ENCODE measurements around the gene WDR83. TPM values are rescaled to one million over a fixed set of nuclear protein-coding genes. Genes with fewer than 3 reads are reported as not detected.
"Not testable (repeated sequence)": the region's sequence is repeated elsewhere in the genome, so short reads cannot be mapped to it uniquely, and the experiment has no call there.

Gene WDR83
- polyA plus RNA-seq, 3 donors = 11.9 to 14.5 (median 13.7) TPM

DNA sequence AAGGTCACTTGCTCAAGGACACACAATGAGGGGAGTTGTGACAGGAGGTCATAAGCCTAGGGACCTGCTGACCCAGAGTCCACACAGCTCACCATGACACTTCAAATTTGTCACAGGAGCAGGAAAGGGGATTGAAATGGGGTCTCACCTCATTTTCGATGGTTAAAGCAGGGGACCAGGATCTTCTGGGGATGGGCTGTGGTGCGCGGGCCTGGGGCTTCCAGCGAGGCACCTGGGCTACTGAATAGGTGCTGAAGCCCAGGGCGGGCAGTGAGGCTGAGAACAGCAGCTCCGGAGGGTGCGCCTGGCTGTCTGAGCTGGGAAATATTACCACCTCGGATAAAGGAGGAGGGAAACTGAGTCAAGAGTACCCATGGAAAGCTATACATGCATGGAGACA is 11.1 kb upstream of the WDR83 start:
- DNase-seq (ENCODE audit: low read depth in 3 of 3, low spot score in 2 of 3) = no peak

DNA sequence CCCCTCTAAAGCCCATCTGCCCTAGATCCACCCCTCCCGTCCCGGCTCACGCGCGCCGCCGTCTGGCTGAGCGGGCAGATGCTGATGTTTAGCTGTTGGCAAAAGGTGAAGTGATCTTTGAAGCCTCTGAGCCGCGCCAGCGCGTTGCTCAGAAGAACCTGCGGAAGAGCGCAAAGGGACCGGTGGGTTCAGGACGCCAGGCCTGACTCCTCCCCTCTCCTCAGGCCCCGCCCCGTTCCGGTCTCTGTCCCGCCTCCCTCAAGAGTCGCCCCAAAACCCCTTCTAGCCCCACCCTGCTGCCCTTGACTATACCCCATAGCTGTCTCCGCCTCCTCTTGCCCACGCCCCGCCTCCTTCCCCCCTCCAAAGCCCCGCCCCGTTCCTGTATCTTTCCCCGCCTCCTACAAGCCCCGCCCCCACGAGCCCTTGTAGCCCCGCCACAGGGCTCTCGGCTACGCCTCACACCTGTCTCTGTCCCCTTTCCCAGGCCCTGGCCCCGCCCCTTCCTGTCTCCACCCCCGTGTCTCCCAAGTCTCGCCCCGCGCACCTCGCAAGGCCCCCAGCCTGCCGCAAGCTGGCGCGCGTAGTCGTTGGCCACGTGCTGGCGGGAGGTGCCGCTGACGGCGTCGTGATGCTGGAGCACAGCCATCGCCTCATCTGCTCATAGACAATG is 9.6 kb upstream of the WDR83 start:
- no peak for DNase-seq (ENCODE audit: low read depth in 3 of 3, low spot score in 2 of 3)

DNA sequence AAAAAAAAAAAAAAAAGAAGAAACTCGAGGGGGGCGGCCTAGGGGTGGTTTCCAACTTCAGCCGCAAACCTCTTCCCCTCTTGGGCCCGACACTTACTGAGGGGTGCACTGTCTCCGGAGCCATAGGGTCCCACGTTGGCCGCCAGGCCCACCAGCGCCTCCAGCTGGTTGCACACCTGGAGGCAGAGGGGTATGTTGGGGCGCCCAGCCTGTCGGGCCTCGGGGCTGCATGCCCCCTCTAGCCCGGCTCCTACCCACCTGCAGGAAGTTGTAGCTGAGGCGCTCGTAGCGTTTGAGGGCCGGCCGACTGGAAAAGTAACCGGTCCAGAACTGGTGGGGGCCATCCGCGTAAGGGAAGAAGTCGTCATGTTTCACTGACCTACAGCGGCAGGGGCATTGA is 8.6 kb upstream of the WDR83 start:
- no peak for DNase-seq (ENCODE audit: low read depth in 3 of 3, low spot score in 2 of 3)

DNA sequence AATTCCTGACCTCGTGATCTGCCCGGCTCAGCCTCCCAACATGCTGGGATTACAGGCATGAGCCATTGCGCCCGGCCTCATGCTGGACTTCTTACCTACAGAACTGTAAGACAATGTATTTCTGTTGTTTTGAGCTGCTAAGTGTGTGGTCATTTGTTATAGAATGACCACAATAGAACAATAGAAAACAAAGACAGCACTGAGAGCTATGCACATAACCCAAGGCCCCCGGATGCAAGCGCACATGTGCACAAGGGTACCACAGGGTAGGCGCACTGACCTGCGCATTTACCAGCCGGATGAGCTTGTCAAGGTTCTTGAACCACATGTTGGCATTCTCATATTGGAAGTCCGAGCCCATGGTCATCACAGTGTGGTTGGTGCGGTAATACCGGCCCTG is 5.6 kb upstream of the WDR83 start:
- no peak for DNase-seq (ENCODE audit: low read depth in 3 of 3, low spot score in 2 of 3)

DNA sequence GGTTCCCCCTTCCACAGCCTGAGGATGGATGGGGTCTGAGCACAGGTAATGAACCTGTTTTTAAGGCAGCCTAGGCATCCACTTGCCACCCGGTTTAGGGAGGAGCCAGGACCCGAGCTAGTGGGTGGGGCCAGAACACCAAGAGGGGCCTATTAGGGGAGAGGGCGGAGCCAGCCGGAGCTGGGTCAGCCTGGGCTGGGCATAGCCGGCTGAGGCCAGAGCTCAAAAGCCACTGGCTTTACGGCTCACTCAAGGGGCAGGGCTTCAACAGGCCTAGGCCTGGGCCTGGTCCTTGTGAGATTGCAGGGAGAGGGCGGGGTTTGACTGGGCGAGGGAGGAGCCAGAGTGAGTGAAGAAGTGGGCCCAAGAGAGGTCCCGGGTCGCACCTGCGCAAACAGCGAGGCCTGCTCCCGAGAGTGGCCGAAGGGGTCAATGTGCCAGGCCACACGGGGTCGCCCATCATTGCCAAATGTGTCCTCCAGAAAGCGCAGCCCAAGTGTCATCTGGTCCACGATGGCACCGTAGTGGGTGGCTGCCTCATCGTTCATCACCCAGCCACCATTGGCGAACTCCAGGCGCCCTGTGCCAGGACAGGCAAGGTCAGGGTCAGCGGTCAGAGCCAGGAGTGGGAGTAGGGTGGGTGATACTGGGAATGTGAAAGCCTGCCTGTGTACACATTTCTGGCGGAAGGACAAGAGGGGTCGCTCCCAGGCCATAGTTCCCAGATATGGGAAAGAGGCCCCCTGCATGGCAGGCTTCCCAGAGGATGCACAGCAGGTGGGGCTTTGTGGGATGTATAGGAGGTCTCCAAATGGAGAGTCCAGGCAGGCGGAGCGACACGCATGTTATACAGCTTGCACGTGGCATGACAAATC is 2.0 kb upstream of the WDR83 start:
- no peak for DNase-seq (ENCODE audit: low read depth in 3 of 3, low spot score in 2 of 3)

DNA sequence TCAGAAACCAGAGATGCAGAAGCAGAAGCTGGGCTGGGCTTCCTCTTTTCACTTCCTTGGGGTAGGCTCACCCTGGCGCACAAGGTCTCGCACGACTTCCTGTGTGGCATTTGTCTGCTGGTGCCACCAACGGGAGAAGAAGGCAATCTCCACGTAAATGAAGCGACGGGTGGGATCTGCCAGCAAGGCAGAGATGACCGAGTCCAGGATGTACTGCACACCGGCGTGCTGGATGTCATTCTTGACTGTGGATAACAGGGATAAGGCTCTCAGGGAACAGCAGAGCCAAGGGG is 1.4 kb upstream of the WDR83 start:
- no peak for DNase-seq (ENCODE audit: low read depth in 3 of 3, low spot score in 2 of 3)

DNA sequence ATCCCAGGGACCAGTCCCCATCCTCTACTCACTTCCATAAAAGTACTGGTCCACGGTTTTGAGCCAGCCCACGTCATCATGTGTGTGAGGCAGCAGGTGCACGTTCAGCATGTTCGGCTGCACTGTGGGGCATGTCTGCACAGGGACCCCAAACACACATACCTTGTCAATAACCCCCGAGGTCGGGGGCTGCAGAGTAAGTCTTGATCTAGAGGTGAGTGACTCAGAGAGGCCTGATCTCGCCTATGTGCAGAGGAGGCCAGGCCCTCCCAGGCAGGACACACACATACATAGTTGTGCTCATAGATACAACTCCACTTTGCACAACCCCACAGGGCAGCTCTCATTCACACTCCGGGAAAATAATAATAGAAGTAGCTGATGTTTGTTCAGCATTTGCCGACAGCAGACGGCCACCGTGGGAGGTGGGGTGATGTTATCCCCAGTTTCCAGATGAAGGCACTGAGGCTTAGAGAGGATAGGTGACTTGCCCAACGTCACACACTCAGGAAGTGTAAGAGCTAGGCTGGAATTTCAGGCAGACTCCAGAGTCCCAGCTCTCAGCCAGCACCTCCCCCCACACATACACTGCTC is 839 bp upstream of the WDR83 start:
- DNase-seq (ENCODE audit: low read depth in 3 of 3, low spot score in 2 of 3) = no peak

DNA sequence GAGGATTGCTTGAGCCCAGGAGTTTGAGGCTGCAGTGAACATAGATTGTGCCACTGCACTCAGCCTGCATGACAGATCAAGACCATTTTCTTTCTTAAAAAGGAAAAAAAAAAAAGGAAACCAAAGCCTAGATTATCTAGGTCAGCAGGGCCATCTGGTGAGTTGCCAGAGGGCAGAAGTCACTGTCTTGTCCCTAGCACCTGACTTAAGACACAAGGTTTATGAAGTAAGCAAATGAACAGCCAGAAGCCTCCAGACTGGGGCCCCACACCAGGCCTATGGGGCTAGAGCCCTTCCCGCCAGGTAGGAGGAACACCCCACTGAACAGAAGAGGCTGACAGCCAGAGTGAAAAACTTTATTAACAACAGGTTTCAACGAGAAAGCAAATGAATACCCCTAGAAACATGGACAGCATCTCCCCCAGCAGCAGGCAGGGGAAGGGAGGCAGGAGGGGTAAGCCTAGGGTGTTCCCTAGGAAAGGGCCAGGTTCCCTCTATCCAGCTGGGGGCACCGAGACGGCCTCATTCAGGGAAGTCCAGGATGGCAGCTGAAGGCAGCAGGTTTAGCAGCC is 1.2 kb downstream of the WDR83 start:
- DNase-seq (ENCODE audit: low read depth in 3 of 3, low spot score in 2 of 3) = no peak

DNA sequence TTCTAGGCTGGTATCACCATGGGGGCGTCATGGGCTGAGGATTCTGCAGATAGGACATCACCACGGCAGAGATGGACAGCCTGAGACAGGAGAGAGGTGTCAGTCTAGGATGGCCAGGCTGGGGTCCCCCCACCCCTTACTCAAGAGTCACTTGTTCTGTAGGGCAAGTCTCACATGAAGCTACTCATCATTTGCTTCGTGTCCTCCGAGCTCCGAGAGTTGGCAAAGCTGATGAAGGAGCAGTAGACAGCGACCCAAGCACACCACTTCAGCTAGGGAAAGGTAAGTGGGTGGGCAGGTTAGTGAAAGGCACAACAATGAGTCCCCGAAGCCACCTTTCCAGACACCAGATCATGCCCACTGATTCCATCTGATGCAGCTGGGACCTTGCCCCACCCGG is 1.7 kb downstream of the WDR83 start:
- DNase-seq (ENCODE audit: low read depth in 3 of 3, low spot score in 2 of 3) = no peak

DNA sequence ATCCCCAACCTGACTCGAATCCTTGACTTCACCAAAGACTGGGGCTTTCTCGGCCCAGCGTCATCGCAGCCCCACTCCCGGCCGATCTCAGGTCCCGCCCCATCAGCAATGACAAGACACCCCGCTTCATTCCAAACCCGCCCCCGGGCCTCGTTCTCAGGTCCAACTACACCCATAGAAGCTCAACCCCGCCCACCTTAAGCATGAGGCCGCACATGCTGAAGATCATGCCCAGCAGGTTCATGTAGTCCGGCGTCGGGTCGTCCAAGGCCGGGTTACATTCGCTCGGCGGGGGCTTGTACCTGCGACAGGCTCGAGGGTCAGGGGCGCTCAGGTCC is 2.3 kb downstream of the WDR83 start:
- DNase-seq (ENCODE audit: low read depth in 3 of 3, low spot score in 2 of 3) = no peak

DNA sequence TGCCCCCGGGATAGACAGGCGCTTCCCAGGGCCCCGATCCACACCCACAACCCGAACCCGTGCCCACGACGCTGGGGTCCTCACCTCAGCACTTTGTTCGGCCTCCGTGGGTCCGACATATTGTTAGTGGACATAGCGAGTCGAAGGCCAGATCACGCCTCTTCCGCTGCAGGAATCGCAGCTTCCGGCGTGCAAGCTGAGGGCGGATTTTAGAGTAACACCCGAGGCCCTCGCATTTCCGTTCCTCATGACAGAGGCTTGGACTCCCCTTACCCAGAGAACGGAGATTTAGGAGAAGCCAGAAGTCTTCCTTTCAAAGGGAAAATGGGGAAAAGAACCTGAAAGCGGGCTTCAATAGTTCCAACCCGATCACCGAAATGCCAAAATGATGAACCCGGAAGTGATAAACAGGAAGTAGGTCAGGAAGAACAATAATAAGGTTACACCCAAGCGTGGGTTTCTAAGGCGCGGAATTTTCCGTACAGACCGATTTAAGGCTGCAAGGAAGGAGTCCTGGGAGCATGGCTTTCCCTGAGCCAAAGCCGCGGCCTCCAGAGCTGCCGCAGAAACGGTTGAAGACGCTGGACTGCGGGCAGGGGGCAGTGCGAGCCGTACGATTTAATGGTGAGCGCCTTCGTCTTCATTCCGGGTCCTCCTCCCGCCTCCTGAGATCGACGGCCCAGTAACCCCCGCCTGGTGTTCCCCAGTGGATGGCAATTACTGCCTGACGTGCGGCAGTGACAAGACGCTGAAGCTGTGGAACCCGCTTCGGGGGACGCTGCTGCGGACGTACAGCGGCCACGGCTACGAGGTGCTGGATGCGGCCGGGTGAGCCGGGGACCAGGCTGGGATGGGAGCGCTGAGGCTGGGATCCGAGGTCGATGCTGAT is 2.9 kb downstream of the WDR83 start:
- DNase-seq (ENCODE audit: low read depth in 3 of 3, low spot score in 2 of 3) = peak; percentile 79 to 92 (median 81)

DNA sequence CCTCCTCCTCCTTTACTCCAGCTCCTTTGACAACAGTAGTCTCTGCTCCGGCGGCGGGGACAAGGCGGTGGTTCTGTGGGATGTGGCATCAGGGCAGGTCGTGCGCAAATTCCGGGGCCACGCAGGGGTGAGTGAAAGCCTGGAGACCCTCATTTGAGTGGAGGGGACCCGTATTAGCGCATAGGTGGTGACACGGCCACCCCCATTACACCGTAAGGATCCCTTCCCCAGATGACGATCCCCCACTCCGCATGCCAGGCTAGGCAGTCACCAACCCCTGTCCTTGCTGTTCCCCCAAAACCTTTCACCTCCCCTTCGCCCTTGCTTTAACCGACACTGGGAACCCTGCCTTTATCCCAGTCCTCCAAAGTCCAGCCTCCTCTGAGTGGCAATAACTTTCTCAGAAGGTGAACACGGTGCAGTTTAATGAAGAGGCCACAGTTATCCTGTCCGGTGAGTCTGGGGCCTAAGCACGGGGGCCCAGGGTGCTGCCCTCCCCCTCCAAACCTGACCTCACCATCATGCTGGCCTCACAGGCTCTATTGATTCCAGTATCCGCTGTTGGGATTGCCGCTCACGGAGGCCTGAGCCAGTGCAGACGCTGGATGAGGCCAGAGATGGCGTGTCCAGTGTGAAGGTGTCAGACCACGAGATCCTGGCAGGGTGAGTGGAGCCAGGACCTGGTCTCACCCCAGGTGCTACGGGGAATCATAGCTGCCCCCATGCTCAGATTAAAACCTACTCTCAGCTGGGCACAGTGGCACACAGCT is 3.7 kb downstream of the WDR83 start:
- no peak for DNase-seq (ENCODE audit: low read depth in 3 of 3, low spot score in 2 of 3)

DNA sequence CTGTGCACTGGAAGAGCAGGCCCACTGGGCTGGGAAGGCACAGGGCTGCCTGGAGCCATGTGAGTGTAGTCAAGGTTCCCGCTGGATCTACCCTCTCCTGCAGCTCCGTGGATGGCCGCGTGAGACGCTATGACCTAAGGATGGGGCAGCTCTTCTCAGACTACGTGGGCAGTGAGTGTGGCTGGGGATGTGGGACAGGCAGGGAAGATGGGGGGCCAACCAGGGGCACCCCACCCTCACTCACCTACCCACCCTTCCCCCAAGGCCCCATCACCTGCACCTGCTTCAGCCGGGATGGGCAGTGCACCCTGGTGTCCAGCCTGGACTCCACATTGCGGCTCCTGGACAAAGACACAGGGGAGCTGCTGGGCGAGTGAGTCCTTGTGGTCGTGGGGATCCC is 6.1 kb downstream of the WDR83 start:
- DNase-seq (ENCODE audit: low read depth in 3 of 3, low spot score in 2 of 3) = no peak

DNA sequence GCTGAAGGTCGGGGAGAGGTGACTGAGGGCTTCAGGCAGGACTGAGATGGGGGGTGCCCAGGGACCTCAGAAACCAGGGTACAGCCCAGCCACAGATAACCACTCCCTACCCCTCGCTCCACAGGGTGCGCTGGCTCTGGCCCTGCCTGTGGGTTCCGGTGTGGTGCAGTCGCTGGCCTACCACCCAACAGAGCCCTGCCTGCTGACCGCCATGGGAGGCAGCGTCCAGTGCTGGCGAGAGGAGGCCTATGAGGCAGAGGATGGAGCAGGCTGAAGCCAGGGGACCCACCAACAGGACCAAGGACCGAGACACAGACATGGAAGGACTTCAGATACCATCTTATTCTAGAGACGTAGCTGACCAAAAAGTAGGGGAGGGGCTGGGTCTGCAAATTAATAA is 8.8 kb downstream of the WDR83 start:
- DNase-seq (ENCODE audit: low read depth in 3 of 3, low spot score in 2 of 3) = no peak

DNA sequence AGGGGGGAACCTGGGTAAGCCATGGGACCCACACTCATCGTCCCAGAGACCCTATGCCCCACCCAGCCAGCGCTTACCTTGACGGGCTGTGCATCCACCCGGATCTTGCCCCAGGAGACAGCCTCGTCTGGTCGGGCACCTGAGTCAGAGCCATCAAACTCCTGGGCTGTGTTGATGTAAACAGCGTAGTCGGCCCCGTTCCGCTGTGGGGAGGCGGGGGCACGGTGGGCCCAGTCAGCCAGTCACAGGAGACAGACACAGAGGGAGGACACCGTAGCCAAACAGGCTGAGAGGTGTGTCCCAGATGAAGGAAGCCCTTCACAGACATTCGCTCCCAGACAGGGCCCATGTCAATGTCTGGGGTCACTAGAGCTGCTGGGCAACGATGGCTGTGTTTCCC is 9.3 kb downstream of the WDR83 start:
- DNase-seq (ENCODE audit: low read depth in 3 of 3, low spot score in 2 of 3) = no peak

DNA sequence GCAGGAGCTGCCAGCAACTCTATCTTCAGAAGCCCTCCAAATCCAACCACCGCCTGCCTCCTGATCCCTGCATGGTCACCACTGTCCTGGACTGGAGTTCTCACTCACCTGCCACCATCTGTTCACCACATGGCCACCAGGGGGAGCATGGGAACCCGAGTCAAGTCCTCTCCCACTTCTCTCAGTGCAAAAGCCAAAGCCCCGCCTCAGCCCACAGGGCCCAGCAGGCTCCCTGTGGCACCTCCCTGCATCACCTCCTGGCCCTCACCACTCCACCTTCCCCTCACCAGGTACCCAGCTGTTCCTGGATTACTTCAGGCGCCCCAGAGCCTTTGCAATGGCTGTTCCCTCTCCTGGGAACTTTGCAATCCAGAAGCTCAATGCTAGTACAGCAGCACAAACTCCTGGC is 9.8 kb downstream of the WDR83 start:
- DNase-seq (ENCODE audit: low read depth in 3 of 3, low spot score in 2 of 3) = peak in 1 of 3 donors; percentile 41

DNA sequence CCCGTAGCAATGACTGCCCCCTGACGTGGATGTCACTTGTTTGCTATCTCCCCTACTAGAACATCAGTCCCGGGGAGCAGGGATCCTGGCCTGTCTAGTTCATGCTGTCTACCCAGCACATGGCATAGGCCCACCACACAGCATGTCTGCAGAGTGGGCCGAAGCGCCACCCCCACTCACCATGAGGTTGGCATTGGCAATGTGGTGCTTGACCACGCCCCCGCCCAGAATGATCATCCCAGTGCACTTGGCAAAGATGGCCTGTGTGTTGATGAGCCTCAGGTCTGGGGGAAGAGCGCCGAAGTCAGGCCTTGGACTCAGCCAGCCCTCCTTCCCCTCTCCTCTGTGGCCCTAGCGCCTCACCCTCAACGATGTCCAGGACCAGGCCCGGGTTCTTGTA is 10.3 kb downstream of the WDR83 start:
- DNase-seq (ENCODE audit: low read depth in 3 of 3, low spot score in 2 of 3) = no peak

DNA sequence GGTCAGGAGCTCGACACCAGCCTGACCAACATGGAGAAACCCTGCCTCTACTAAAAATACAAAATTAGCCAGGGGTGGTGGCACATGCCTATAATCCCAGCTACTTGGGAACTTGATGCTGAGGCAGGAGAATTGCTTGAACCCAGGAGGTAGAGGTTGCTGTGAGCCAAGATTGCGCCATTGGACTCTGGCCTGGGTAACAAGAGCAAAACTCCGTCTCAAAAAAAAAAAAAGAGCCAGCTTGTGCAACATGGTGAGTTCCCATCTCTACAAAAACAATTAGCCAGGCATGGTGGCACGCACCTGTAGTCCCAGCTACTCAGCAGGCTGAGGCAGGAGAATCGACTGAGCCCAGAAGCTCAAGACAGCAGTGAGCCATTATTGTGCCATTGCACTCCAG is 11.4 kb downstream of the WDR83 start:
- not testable (repeated sequence) for DNase-seq (ENCODE audit: low read depth in 3 of 3, low spot score in 2 of 3)

DNA sequence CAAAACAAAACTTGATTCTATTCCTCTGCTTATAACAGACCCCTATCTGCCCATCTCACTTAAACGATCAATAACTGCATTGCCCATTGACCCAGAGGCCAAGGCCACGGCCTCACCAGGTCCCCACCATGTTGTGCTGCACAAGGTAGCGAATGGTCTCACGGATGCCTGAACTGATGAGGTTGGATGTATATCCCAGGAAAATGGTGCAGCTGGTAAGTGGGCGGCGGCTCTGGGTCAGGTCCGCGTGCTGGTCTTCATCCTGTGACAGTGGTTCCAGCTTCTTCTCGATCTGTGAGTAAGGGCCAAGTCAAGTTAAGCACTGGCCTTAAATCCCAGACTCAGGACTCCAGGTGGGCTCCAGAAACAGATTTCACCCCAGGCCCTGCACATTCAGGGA is 13.4 kb downstream of the WDR83 start:
- no peak for DNase-seq (ENCODE audit: low read depth in 3 of 3, low spot score in 2 of 3)

Measured in right renal cortex interstitium (tissue), 3 donors.